Upper lobe of right lung (tissue), 1 donor: Measurements from ENCODE around the gene RABEP2. TPM values are rescaled to one million over a fixed set of nuclear protein-coding genes. Genes with fewer than 3 reads are reported as not detected.

Experiments
- ATAC-seq: fragments of 200-7000 bp; cut with Tn5 transposase; one replicate; pipeline ENCODE4 v1.9.1; 2020; ENCODE audit warnings: mild to moderate bottlenecking, moderate library complexity
- DNase-seq: peaks from one replicate; pipeline ENCODE4 v3.0.0-alpha.2; 2020
- H3K27ac ChIP-seq: fragments of 200-600 bp; one replicate; pipeline ENCODE4 v1.8.0; 2022
- H3K27me3 ChIP-seq: fragments of 200-600 bp; one replicate; pipeline ENCODE4 v1.8.0; 2022; ENCODE audit warnings: mild to moderate bottlenecking
- H3K36me3 ChIP-seq: fragments of 200-600 bp; one replicate; pipeline ENCODE4 v1.8.0; 2022
- H3K4me1 ChIP-seq: fragments of 200-600 bp; one replicate; pipeline ENCODE4 v1.8.0; 2022
- H3K4me3 ChIP-seq: fragments of 200-600 bp; one replicate; pipeline ENCODE4 v1.8.0; 2022; ENCODE audit warnings: mild to moderate bottlenecking
- H3K9me3 ChIP-seq: fragments of 200-600 bp; one replicate; pipeline ENCODE4 v1.8.0; 2022
- CTCF ChIP-seq: fragments of 200-600 bp; IDR thresholded peaks from one replicate; pipeline ENCODE4 v1.8.0; 2022; ENCODE audit warnings: antibody characterized with exemption
- intact Hi-C: fragments of 100-400 bp; cut with DNase I; formaldehyde crosslinking; loops from one replicate; pipeline ENCODE4 v1.11.0; 2022
- total RNA-seq: library from RNA; stranded (reverse); fragmentation: NEBNext Ultra II Directional; extraction: Animal tissue kit (Norgen Biotek cat#: 25700); gene quantifications from one replicate; pipeline ENCODE4 v1.2.1, GENCODE V29; 2021
- donor health status: DM: no; HTN: yes; CAD: no; lungs with severe emphysema.

Gene RABEP2
- total RNA-seq, 1 donor from 2014 or later, result 23.4 TPM

GRCh38 chr16:28859326-28859725, 65.7 kb downstream of the RABEP2 start:
- intact Hi-C loops, result no loop called here
- H3K9me3 ChIP-seq, result no peaks in the 10 kb centered on the region
- H3K4me1 ChIP-seq, result peaks cover 7% of the 10 kb centered on the region
- DNase-seq (no peak), ATAC-seq (no peak)
- no peak overlapping the region for H3K27ac ChIP-seq
- no peaks in the 10 kb centered on the region for H3K36me3 ChIP-seq
- no peak for TF ChIP-seq CTCF
- H3K27me3 ChIP-seq, result no peaks in the 10 kb centered on the region
- H3K4me3 ChIP-seq, result no peak overlapping the region

GRCh38 chr16:28858421-28858820, 66.6 kb downstream of the RABEP2 start:
- intact Hi-C loops, result no loop called here
- Histone ChIP-seq H3K4me1 (peaks cover 5% of the 10 kb centered on the region), H3K36me3 (no peaks in the 10 kb centered on the region), H3K9me3 (no peaks in the 10 kb centered on the region), H3K27ac (no peak overlapping the region), H3K27me3 (no peaks in the 10 kb centered on the region), H3K4me3 (no peak overlapping the region)
- DNase-seq, result no peak
- no peak for ATAC-seq
- no peak for TF ChIP-seq CTCF

Other genes with a start within 250 kb of the RABEP2 start
- 507 TPM for gene EIF3C, start 213.8 kb downstream of the RABEP2 start, total RNA-seq
- 3.5 TPM for gene NPIPB9, start 173.5 kb downstream of the RABEP2 start, total RNA-seq
- 118 TPM for gene ATXN2L, start 102.2 kb downstream of the RABEP2 start, total RNA-seq
- gene TUFM, start 78.9 kb downstream of the RABEP2 start, total RNA-seq, result 134 TPM
- 51.9 TPM for gene SH2B1, start 61.4 kb downstream of the RABEP2 start, total RNA-seq
- gene ATP2A1, start 46.8 kb downstream of the RABEP2 start, total RNA-seq, result 0.46 TPM
- gene CD19, start 6.7 kb upstream of the RABEP2 start, total RNA-seq, result not detected
- gene NFATC2IP, start 25.7 kb upstream of the RABEP2 start, total RNA-seq, result 36.3 TPM
- 52.2 TPM for gene SPNS1, start 49.5 kb upstream of the RABEP2 start, total RNA-seq
- 13.4 TPM for gene LAT, start 59.8 kb upstream of the RABEP2 start, total RNA-seq